Right lung (tissue), 10 donors: ENCODE results near the gene CD7. TPM values are rescaled to one million over a fixed set of nuclear protein-coding genes. Genes with fewer than 3 reads are reported as not detected.
"Not testable (repeated sequence)": the region's sequence is repeated elsewhere in the genome, so short reads cannot be mapped to it uniquely, and the experiment has no call there.

Source experiments
- DNase-seq, 2 donors: peaks; one replicate each; pipeline ENCODE4 v3.0.0-alpha.2; 2013
- long read RNA-seq, 8 donors: transcript quantifications; one replicate each; lab custom pipeline, GENCODE V29; 2026
- polyA plus RNA-seq, 5 donors: library from polyadenylated mRNA; unstranded; fragments of 120-200 nt; gene quantifications; one replicate each; pipeline versions ENCODE4 v1.2.1 to v1.2.3, GENCODE V29; 2013; ENCODE audit warnings: inconsistent platforms in 1 of 5, low replicate concordance in 1 of 5; ENCODE audit not compliant: insufficient read length in 5 of 5, insufficient read depth in 1 of 5

CD7 gene
- polyA plus RNA-seq = 1 to 10 TPM in 4 of 5 donors, under 1 TPM in 1; 0.95 to 2.5 (median 1.2) TPM
- long read RNA-seq, donor 1, partial matches to known transcripts = 0 of 1 reads
- long read RNA-seq, donor 1, other reads (novel, unspliced or antisense) = 0 of 1 reads
- long read RNA-seq, donor 2, partial matches to known transcripts = 0 of 2 reads
- long read RNA-seq, donor 2, other reads (novel, unspliced or antisense) = 0 of 2 reads
- long read RNA-seq, donor 3, partial matches to known transcripts = 0 of 2 reads
- long read RNA-seq, donor 3, other reads (novel, unspliced or antisense) = 0 of 2 reads
- long read RNA-seq, donor 4, partial matches to known transcripts = 0 of 1 reads
- long read RNA-seq, donor 4, other reads (novel, unspliced or antisense) = 0 of 1 reads
- long read RNA-seq, donor 5 = 0 reads
- long read RNA-seq, donor 6 = 0 reads
- long read RNA-seq, donor 7, partial matches to known transcripts = 0 of 3 reads
- long read RNA-seq, donor 7, other reads (novel, unspliced or antisense) = 0 of 3 reads
- long read RNA-seq, donor 8 = 0 reads

DNA sequence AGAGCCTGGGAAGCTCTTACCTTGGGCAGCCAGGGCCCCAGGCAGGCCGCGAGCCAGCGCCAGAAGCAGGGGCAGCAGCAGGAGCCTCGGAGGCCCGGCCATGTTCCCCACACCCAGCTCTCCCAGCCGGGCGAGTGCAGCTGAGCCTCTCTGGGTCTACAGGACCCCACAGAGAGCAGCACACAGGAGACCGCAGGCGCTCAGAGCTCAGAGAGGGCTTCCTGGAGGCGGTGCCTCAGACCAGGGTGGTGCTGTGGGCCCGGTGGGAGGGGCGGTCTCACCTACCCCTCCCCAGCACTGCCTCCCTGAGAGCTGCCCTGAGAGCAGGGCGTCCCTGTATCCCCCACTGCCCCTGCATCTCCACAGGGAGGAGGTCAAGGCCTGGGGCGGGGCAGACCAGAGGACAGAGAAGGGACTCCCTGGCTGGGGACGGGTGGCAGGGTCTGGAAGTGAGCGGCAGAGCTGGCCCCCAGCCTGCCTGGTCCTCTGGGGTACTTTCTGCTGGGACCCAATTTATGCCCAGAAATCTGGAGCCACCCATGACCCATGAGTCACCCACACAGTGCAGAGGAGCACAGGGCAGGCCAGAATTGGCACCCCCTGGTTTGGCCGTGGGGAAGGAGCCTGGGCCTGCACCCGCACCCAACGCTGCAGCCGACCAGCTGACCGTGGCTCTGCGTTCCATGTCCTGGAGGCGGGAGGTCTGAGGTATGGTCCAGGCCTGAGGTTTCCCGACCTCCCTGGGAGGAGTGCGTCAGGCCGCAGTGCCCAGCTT, at the start of gene CD7:
TSS of gene CD7 (minus strand) at position 215 of the 775 bp plus-strand sequence. CDS start at position 102, 113 bp downstream.
- DNase-seq = no peak

DNA sequence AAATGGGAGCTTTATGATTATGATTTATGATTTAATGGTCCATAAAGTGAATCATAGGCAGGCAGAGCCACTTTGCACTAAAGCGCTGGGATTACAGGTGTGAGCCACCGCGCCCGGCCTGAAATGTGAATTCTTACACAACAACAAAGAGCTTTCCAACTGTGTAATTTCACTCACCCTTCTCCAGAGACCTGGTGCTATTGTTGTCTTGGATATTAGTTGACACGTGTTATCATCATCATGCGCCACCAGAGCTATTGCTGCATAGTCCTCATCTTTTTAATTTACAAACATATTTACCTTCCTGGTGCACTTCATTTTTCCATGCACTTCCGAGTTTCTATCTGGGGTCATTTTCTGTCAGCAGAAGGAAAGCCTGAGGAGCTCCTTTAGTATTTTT, 49.3 kb upstream of the CD7 start:
- DNase-seq = no peak

DNA sequence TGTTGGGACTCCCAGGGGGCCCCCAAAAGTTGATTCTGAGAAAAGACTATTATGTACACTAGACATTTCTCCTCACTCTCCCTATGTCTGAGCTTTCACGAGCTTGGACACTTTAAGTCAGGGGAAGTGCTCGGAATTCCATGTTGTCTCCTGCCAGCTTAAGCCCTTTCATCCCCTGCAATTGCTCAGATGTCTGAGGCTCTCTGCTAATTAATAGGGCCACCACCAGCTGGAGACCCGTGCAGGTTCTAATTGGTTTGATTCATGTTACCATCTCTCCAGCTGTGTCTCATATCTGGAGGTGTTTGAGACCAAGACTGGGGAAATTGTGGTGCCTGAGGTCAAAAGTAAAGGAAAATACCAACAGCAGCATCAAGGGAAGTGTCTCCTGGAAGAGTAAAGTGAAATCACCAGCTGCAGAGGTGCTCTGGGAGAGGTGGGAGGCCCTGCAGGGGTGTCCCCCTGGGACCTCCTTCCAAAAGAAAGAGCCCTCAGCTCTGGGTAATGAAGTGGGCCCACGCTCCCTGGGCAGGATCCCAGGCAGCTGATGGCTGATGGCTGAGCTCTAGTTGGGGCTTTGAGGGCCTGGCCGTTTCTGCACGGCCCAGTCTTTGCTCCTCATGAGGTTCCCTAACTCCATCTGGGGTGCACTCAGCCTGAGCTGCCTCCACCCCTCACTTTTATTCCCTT, 48.3 kb upstream of the CD7 start:
- no peak for DNase-seq

DNA sequence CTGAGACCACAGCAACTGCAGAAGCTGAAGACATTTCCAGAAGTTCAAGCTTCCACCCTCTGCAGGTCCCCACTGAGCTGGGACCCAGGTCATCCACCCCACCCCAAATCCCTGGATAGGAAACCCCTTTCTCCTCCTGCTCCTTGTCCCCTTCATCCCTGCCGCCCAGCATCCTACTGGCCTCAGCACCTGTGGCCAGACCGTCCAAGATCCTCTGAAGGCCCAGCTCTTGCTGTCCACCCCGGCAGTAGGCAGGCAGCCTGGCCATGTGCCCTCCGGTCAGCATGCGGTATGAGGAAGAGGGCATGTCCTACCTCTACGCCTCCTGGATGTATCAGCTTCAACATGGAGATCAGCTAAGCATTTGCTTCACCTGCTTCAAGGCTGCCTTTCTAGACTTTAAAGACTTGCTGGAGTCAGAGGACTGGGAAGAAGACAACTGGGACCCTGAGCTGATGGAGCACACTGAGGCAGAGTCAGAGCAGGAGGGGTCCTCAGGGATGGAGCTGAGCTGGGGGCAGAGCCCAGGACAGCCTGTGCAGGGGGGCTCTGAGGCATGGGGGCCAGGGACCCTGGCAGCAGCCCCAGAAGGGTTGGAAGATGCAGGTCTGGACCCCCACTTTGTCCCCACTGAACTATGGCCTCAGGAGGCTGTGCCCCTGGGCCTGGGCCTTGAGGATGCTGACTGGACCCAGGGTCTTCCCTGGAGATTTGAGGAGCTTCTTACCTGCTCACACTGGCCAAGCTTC, 44.7 kb upstream of the CD7 start:
- no peak for DNase-seq

DNA sequence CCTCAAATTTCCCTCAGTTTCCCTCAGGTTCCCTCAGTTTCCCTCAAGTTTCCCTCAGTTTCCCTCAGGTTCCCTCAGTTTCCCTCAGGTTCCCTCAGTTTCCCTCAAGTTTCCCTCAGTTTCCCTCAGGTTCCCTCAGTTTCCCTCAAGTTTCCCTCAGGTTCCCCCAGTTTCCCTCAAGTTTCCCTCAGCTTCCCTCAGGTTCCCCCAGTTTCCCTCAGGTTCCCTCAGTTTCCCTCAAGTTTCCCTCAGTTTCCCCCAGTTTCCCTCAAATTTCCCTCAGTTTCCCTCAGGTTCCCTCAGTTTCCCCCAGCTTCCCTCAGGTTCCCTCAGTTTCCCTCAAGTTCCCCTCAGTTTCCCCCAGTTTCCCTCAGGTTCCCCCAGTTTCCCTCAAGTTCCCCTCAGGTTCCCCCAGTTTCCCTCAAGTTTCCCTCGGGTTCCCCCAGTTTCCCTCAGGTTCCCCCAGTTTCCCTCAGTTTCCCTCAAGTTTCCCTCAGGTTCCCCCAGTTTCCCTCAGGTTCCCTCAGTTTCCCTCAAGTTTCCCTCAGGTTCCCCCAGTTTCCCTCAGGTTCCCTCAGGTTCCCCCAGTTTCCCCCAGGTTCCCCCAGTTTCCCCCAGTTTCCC, 42.2 kb upstream of the CD7 start:
- DNase-seq = not testable (repeated sequence)

DNA sequence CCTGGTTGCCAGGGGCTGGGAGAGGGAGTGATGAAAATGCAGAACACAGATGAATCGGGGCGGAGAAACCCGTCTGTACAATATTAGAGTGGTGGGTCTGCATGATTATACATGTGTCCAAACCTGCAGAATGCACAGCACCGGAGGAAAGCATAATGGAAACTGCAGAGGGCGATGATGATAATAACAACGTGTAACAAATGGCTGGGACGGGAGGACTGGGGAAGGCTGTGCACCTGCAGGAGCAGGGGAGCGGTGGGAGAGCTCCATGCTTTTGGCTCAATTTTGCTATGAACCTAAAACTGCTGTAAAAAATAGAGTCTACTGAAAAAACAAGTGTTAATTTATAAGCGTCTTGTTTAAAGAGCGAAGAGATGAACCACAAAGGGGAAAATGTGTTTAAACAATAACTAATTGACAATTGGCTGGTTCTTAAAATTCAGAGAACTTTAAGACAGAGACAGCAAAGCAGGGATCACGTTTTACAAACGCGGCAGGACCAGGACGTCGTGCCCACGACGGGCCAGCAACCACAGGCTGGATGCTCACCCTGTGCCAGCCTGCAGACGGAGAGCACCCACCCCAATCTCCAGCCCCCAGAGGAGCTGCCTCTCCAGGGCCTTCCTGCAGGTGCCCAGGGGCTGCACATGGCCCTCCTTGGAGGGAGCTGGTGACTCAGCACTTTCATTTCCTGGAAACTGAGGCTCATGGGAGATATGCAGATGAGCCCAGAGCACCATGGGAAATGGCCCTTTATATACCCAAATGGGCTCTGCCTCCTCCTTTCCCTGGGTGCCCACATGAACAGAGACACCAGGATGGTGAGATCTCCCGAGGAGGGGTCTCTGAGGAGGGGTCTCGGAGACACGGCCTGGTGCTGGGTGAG, 41.3 kb upstream of the CD7 start, which contains the start of gene TEX19:
TSS of gene TEX19 (plus strand) at position 783 of the 886 bp plus-strand sequence. CDS start 2,904 bp downstream, outside the sequence.
- DNase-seq = no peak

DNA sequence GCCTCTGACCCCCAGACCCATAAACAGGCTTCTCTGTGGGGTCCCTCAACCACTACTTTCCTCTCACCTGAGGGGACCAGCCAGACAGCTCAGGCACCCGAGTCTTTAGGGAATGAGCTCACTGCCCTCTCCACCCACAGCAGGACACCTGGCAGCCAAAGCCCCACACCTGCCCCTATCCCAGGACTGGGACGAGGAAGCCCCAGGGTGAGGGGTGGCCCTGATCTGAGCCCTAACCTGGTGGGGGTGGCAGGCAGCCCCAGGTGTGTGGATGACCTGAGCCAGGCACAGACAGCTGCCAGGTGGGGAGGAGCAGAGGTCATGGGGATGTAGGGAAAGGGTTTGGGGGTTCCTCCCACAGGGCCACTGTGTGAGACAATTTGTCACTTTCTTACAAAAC, 40.0 kb upstream of the CD7 start:
- no peak for DNase-seq

DNA sequence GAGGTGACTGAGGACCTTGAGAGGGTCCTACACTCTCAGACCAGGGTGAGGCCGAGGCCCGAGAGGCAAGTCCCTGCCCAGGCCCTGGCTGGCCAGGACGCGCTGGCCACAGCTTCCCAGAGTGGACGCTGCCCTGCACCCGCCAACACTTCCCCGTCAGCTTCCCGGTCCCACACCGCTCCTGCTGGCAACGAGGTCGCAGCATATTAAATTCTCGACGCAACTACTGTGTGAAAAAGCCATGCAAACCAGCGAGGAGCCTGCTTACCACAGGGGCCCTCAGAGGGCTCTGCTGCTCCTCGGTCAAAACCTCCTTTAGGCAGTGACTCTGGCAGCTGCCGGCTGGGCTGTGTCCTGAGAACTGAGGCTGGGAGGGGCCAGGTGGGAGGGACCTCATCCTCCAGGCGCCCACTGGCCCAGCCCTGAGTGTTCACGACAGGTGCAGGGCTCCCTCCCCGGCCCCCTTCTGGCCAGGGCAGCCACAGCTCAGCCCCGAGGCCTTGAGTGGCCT, 39.5 kb upstream of the CD7 start:
- no peak for DNase-seq

DNA sequence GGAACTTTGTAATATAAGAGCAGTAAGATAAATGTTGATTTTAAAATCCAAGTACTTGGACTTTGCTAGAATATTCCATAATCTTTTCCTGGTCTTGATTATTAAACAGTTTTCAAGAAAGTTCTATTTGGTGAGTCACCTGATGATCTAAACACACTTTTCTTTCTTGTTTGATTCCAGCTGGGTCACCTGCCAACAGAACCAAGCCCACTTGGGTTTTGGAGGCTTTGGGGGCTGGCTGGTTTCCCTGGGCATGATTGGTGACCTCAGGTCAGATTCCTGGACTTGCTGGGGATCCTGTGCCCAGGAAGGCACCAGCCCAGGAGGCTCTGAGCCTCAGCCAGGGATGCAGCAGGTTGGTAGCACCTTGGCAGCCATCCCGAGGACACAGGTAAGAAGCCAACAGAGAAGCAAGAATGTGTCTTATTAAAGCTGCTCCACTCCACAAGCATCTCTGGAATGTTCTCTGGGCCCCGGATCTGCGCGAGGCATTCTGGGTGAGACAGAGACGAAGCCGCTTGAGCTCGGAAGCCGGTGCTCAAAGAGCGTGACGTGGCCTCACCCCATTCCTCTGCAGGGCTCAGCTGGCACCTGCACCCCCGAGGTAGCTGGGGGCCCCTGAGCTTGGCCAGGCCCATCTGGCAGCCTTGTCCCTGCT, 38.5 kb upstream of the CD7 start:
- no peak for DNase-seq

DNA sequence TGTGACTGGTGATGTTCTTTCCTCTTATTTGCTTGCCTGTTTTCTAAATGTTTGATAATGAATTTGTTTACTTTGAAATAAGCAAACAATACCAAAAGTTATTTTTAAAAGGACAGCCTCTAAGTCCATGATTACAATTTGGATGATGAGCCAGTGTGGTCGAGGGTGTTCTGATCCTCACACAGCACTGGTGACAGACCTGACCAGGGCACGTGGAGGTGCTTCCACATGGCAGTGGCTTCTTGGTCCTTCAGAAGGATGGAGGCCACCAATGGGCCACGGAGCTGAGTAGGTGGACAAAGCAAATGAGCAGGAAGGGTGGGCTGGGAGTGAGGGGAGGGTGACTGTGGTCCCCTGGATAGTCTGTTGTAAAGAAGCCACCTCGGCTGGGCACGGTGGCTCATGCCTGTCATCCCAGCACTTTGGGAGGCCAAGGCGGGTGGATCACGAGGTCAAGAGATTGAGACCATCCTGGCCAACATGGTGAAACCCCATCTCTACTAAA, 37.4 kb upstream of the CD7 start:
- DNase-seq = no peak

DNA sequence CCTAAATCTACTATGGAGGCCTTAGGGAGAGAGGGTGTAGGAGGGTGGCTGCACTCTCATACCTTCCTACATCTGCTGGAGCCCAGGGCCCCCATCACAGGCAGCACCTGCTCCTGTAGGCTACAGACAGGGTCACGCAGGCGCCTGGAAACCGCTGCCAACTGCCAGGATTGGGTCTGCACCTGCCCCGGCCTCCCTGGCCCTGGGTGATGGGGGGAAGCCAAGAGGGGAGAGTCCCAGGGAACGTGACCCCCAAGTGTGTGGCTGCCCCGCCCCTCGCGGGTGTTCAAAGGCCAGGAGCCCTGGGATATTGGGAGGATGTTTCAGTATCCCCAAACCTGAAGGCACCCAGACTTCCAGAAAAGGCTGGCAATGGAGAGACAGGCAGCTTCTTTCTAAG, 36.1 kb upstream of the CD7 start:
- DNase-seq = no peak

DNA sequence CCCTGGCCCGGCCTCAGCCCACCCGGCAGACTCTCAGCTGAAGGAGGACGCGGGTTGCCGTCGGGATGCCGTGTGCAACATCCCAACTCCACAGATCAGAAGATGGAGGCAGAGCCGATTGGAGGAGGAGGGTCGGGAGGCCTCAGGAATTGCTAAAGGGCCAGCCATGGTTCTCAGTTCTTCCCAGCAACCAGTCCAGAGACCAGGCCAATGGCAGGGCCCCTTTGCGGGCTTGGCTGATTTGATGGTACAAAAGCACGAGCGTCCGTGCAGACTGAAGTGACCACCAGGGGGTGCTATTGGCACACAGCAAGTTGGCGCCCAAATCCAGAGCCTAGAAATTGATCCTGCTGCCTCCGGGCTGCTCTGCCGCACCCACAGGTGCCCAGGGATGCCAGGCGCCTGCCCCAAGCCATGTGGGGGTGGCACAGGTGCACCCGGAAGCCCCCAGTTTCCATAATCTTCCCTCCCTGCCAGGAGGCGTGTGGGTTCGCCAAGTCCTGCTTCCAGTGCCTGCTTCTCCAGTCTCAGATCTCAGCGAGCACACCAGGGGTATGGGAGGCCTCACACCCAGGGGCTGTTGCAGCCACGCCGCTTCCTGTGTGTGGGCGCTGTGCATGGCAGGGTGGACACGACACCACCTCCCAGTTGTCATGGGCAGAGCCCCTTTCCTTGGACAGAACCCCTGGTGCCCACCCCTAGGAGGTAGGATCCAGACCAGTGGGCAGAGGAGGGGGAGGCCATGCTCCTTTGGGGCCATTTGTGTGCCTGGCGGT, 34.5 kb upstream of the CD7 start:
- DNase-seq = peak; percentile 76 to 85

DNA sequence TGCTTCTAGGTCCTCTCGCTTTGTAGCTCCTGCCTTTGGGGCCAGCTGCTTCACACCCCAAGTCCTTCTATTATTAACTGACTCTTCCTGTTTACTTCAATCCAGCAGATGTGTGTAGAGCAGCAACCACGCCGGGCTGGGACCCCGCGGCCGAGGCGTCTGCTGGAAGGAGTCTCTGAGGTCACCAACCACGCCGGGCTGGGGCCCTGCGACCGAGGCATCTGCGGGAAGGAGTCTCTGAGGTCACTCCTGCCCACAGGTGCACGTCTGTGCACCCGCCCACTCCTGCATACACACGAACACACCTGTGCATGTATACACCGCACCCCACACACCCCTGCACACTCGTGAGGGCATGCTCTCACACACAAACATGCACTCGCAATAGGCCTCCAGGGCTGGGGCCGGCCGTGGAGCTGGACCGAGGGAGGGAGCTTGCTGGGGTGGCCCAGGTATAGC, 33.9 kb upstream of the CD7 start:
- DNase-seq = no peak

DNA sequence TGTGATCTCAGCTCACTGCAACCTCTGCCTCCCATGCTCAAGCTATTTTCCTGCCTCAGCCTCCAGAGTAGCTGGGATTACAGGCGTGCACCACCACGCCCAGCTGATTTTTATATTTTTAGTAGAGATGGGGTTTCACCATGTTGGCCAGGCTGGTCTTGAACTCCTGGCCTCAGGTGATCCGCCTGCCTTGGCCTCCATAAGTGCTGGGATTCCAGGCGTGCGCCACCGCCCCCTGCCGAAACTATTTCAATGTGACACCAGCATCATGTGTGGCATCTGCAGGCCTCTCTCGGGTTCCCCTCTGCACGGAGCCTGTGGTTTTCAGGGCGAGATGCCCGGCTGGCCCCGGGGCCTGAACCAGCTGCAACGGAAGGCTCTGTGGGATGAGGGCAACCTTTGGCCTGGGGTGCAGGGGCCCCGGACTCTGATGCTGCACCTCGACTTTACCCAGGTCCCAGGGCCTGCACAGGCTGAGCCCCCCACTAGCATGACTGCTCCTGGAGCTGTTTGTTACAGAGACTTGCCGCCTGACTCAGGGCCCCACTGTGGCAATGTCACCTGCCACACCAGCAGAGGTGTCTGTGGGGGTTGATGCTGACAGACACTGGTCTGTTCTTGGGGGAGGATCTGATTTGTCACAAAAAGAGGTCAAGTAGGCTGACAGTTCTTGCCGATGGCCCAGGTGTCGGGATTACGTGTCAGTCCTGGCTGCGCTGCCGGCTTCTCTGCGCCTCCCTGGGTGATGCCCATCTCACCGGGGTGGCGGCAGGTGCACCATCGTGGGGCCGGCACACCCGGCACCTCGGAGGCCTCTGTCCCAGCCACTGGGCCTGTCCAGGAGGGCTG, 33.0 kb upstream of the CD7 start:
- DNase-seq = no peak

DNA sequence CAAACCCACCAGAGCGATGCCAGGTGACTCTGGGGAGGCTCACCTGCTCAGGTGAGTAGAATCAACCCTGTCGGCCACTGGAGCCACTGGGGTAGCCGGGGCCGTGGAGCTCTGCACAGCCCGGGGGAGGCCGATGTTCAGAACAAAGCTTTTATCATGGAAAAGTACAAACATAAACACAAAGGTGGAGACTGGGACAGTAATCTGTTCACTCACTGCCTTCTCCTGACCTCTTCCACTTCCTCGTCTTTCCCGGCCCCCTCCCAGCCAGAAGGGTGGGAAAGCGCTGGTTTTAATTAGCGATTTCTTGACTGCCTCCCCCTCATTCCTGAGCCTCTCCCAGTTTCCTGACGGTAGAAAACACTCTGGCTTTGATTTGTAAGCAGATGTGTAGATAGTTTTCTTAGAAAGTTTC, 31.9 kb upstream of the CD7 start:
- no peak for DNase-seq

DNA sequence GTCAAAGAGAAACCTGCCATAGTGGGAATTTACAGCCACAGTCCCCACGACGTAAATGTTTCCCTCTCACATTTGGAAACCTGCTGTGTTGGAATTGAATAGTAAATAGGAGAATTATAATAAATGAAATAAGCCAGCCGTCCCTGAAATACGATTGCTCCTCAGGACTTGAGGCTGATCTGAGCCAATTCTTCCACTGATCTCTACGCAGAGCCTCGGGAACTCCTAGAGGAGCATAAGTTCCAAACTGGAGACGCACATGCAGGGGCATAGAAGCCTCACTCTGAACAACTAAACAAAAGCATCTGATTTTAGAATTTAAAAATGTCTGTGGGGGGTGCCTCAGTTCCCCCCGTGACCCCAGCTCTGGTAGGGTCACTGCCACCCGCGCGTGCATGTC, 31.5 kb upstream of the CD7 start:
- no peak for DNase-seq

DNA sequence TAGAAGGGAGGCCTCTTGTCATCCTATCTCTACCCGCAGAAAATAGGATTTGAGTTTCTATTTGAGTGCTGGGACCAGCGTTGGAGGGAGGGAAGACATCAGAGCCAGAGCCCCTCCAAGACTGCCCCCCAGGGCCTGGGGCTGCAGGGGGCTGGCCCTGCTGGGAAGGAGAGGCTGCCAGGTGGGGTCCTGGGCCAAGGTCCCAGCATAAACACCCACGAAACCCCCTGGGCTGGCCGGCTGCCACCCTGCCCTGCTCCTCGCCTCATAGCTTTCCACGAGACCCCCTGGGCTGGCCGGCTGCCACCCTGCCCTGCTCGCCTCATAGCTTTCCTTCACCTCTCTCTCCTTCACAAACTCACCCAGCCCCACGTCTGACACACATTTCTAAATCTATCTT, 31.0 kb upstream of the CD7 start:
- DNase-seq = no peak
